NCI-H1417 treated with DMSO at 0.1 percent for 48 hours (cell line): ENCODE results near the gene ITPKB.
"Not testable (repeated sequence)": the region's sequence is repeated elsewhere in the genome, so short reads cannot be mapped to it uniquely, and the experiment has no call there.

ENCODE experiments used
- DNase-seq: peaks from one replicate; lab custom pipeline; 2025; lab: John Stamatoyannopoulos, UW

Gene ITPKB

GRCh38 chr1:226622012-226622411, 117.1 kb downstream of the ITPKB start:
- no peak for DNase-seq

DNA sequence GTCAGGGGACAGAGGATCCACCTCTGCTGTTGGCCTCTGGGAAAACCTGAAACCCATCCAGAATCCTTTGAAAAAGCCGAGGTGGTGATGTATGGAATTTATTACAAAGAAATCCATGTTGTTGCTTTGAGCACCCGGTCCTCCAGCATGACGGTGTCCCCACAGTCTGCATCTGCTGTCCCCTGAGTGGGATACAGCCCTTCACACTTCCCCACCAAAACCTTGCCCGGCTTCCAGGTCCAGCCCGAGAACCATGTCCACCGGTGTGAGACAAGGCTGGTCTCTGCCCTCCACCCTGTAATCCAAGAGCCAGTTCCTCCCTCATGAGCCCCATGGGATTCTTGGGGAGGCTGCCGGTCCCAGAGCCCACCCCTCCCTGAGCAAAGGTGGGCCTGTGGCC, 120.1 kb downstream of the ITPKB start:
- DNase-seq = no peak

DNA sequence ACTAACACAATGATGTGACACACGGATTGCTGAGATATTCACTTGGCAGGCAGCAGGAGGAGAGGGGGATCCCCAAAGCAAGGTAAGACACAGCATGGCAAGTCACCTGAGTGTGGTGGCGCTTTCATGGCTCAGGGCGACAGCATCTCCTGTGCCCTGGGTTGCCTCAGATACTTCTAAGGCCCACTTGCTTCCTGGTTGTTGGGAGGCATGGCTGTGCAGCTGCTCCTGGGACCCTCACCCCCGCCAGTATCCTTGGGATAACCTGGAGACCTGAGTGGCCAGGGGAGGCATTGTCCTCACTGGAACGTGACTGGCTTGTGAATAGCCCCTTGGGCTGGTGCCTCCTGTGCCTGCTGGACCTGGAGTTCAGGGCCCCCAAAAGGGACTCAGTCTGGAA, 120.7 kb downstream of the ITPKB start:
- no peak for DNase-seq

- DNase-seq = not testable (repeated sequence)
Observed at GRCh38 chr1:226617719-226618118, 121.4 kb downstream of the ITPKB start.

- no peak for DNase-seq
Observed at GRCh38 chr1:226617109-226617508, 122.0 kb downstream of the ITPKB start.

DNA sequence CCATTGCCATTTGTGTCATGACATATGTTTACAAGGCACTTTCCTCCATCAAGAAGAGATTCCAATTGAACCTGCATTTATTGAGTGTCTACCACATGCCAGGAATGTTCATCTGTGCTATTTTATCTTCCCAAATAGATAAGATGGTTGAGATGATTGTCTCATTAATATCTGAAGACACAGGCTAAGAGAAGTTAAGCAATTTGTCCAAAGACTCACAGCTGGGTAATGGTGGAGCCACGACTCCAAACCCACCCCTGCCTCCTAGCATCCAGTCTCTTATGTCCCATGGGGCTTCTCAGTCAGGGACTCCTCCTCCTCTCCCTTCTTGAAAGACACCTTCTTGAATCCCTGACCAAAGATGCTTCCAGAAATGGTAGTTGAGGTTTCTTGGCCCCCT, 122.4 kb downstream of the ITPKB start:
- no peak for DNase-seq

DNA sequence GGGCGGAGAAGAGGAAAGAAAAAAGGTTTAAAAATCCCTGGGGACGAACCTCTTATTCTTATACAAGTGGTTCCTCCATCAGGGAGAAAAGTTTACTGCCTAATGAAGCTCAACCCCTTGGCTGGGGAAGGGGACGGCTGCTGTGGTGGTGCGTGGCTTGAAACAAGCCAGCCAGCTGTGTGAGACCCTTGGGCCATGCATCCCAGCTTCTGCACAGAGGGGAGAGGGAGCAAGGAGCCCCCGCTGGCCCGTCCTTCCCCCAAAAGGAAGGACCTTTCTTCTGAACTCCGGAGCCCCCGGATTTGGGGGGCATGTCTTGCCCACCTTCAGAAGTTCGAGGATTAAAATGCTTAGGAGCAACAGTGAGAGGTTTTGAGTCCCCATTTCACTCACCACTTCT, 123.2 kb downstream of the ITPKB start:
- DNase-seq = no peak

- DNase-seq = not testable (repeated sequence)
Observed at GRCh38 chr1:226611980-226612379, 127.1 kb downstream of the ITPKB start.

GRCh38 chr1:226611301-226611700, 127.8 kb downstream of the ITPKB start:
- no peak for DNase-seq

GRCh38 chr1:226610671-226611070, 128.4 kb downstream of the ITPKB start:
- DNase-seq = no peak

GRCh38 chr1:226609836-226610455, 129.1 kb downstream of the ITPKB start:
- DNase-seq = no peak

GRCh38 chr1:226608699-226609505, 130.2 kb downstream of the ITPKB start:
- DNase-seq = no peak

GRCh38 chr1:226607821-226608220, 131.3 kb downstream of the ITPKB start:
- no peak for DNase-seq

GRCh38 chr1:226607268-226607660, 131.8 kb downstream of the ITPKB start:
- DNase-seq = no peak

DNA sequence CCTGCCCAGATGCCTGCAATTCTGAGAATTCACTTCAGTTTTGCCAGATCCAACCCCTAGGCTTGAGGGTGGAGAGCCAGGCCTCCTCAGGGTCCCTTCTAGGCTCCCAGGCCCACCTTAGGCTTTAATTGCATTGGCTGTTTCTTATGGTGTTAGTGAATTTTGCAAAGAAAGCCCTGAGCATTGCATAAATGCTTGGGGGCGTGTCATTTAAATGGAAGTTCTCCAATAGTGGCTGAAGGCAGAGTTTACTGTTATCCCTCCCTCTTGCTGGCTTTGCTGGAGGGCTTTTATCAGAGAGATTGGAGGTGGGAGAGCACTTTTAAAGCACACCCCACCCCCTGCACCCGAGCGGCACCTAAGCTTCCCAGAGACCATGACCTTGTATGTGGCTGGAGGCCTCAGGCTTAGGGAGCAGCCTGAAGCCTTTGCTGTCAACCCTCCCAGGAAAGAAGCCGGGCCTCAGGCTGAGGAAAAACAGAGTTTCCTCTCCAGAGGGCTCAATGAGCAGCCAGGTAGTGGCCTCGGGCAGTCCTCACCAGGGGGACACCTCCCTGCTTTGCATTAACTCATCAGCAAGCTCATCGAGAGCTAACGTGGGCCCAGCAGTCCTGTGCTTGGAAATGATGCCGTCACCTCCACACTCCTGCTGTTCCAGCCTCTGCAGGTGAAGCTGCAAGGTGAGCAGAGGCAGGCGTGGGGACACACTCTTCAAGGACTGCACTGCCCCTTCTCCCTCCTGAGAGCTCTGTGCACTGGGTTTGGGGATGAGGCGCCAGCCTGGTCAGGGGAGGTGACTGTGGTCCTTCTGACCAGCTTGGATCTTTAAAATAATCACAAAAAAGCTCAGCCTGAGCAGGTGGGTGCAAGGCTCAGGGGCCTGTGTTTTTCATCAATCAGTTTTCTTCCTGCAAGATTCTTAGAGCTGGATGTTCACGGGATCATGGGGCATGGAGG, 132.5 kb downstream of the ITPKB start:
- DNase-seq = no peak

GRCh38 chr1:226605318-226605950, 133.6 kb downstream of the ITPKB start:
- DNase-seq = no peak

GRCh38 chr1:226604560-226605317, 134.3 kb downstream of the ITPKB start:
- DNase-seq = no peak

GRCh38 chr1:226603858-226604559, 135.1 kb downstream of the ITPKB start:
- DNase-seq = no peak

- DNase-seq = no peak
Observed at GRCh38 chr1:226603022-226603857, 135.8 kb downstream of the ITPKB start.
